K562 (cell line): ENCODE measurements around the gene UTS2R. TPM values are rescaled to one million over a fixed set of nuclear protein-coding genes. Genes with fewer than 3 reads are reported as not detected.
A peak's percentile ranks its signal among the peaks of the same experiment; 100 is the strongest.

Experiments
- ATAC-seq: fragments of 200-7000 bp; cut with Tn5 transposase; 3 replicates; pipeline ENCODE4 v1.9.1; 2020; ENCODE audit warnings: moderate library complexity
- BruUV-seq: library from RNA; stranded (reverse); fragments of 400-500 nt; replicated peaks from 2 replicates; lab custom pipeline; 2021; lab: Mats Ljungman, UMichigan
- CTCF ChIA-PET: fragments of 300-600 bp; formaldehyde crosslinking; extraction: SDS; loops from one replicate; lab custom pipeline; 2021; ENCODE audit warnings: low intra/inter-chr PET ratio; lab: Yijun Ruan, JAX
- POLR2A ChIA-PET: fragments of 300-600, 350-650 bp; sonication (Branson Sonifier 250); formaldehyde crosslinking; extraction: SDS; loops from one replicate; lab custom pipeline; 2021; ENCODE audit warnings: antibody characterized with exemption, inconsistent platforms; lab: Yijun Ruan, JAX
- DNase-seq, 4 experiments: peaks; one replicate each; pipeline versions ENCODE4 v3.0.0 to v3.0.0-alpha.2; 2011 to 2018; ENCODE audit warnings: low spot score in 3 of 4, mixed read lengths in 3 of 4; ENCODE audit errors: extremely low read depth in 1 of 4
- FAIRE-seq: peaks from 2 replicates; lab custom pipeline; 2011; peaks lifted over from hg19 to GRCh38; lab: Jason Lieb, UNC
- H2AFZ ChIP-seq: 2 replicates; pipeline ENCODE4 v1.6.0; 2011; ENCODE audit warnings: low read depth, low read length, control low read depth, inconsistent platforms
- H3K27ac ChIP-seq: fragments of 200-600 bp; 3 replicates; pipeline ENCODE4 v1.8.0; 2011; ENCODE audit warnings: low read depth, mild to moderate bottlenecking, control low read depth, inconsistent platforms, low read length, moderate library complexity, mixed read lengths; ENCODE audit errors: extremely low read depth
- H3K27me3 ChIP-seq, 2 experiments: fragments of 300-600 bp in 1 of 2; 2 replicates in 1 of 2; 3 replicates in 1 of 2; pipeline versions ENCODE4 v1.6.0 to v1.8.0; 2011; ENCODE audit warnings: inconsistent platforms in 2 of 2, low read length in 2 of 2, mild to moderate bottlenecking in 1 of 2, mixed read lengths in 1 of 2, moderate library complexity in 1 of 2; ENCODE audit not compliant: control insufficient read depth in 2 of 2, insufficient read depth in 2 of 2
- H3K36me3 ChIP-seq: fragments of 300-600 bp; 3 replicates; pipeline ENCODE4 v1.8.0; 2011; ENCODE audit warnings: mild to moderate bottlenecking, low read length, inconsistent platforms; ENCODE audit not compliant: control insufficient read depth, insufficient read depth
- H3K4me1 ChIP-seq, 2 experiments: fragments of 200-600 bp in 1 of 2; replicated peaks in 1 of 2; 2 replicates in 1 of 2; 3 replicates in 1 of 2; pipeline versions ENCODE4 v1.5.1 to v1.8.0; 2011; ENCODE audit warnings: inconsistent platforms in 2 of 2, low read length in 2 of 2, mild to moderate bottlenecking in 1 of 2, mixed read lengths in 1 of 2, moderate library complexity in 1 of 2; ENCODE audit not compliant: control insufficient read depth in 2 of 2, insufficient read depth in 2 of 2
- H3K4me2 ChIP-seq: 2 replicates; pipeline ENCODE4 v1.6.1; 2011; ENCODE audit warnings: low read length, control low read depth, inconsistent platforms, mixed read lengths; ENCODE audit not compliant: insufficient read depth
- H3K4me3 ChIP-seq: fragments of 200-600 bp; sonication (generic), shearing (Covaris generic); 2 replicates; pipeline ENCODE4 v1.5.1; 2016; ENCODE audit warnings: control low read depth, inconsistent platforms
- H3K79me2 ChIP-seq: fragments of 200-600 bp; 3 replicates; pipeline ENCODE4 v1.8.0; 2011; ENCODE audit warnings: low read length, inconsistent platforms; ENCODE audit not compliant: control insufficient read depth, insufficient read depth
- H3K9ac ChIP-seq, 2 experiments: 2 replicates each; pipeline versions ENCODE4 v1.6.0 to v1.6.1; 2011; ENCODE audit warnings: low read depth in 2 of 2, low read length in 2 of 2, control low read depth in 1 of 2, inconsistent platforms in 1 of 2, mild to moderate bottlenecking in 1 of 2, mixed read lengths in 1 of 2; ENCODE audit not compliant: insufficient read depth in 1 of 2
- H3K9me1 ChIP-seq: one replicate; pipeline ENCODE4 v1.6.0; 2011; ENCODE audit warnings: inconsistent platforms, mild to moderate bottlenecking, low read length, moderate library complexity; ENCODE audit not compliant: control insufficient read depth, insufficient read depth
- H3K9me3 ChIP-seq: replicated peaks from 2 replicates; pipeline ENCODE4 v1.5.1; 2011; ENCODE audit warnings: low read depth, low read length, inconsistent platforms; ENCODE audit not compliant: control insufficient read depth, insufficient read depth
- H4K20me1 ChIP-seq: replicated peaks from 2 replicates; pipeline ENCODE4 v1.6.1; 2011; ENCODE audit warnings: low read length, inconsistent platforms, mixed read lengths; ENCODE audit not compliant: control insufficient read depth, insufficient read depth
- ADNP ChIP-seq: fragments of 200-800 bp; sonication (Bioruptor generic); IDR thresholded peaks from 2 replicates; pipeline ENCODE4 v1.6.1; 2016; ENCODE audit warnings: missing genetic modification characterization, missing compliant biosample characterization
- BRCA1 ChIP-seq, 2 experiments: fragments of 450-650 bp in 1 of 2; sonication (generic) in 1 of 2; formaldehyde crosslinking in 1 of 2; IDR thresholded peaks; 2 replicates each; pipeline versions ENCODE4 v1.5.0 to v1.6.1; 2017 to 2020; ENCODE audit warnings: mild to moderate bottlenecking in 1 of 2, missing genetic modification reagents in 1 of 2
- CREBBP ChIP-seq: IDR thresholded peaks from one replicate; pipeline ENCODE4 v1.6.1; 2012; ENCODE audit warnings: low read depth, mild to moderate bottlenecking, control low read depth, inconsistent platforms, low read length
- EHMT2 ChIP-seq: fragments of 450-650 bp; IDR thresholded peaks from 2 replicates; pipeline ENCODE4 v1.6.1; 2018; ENCODE audit warnings: antibody characterized with exemption
- FOXK1 ChIP-seq: sonication (generic); formaldehyde crosslinking; IDR thresholded peaks from 2 replicates; pipeline ENCODE4 v1.8.0; 2022; ENCODE audit warnings: missing genetic modification reagents, mild to moderate bottlenecking, borderline replicate concordance
- KLF10 ChIP-seq: fragments of 250-450 bp; sonication (Bioruptor Pico); IDR thresholded peaks from 2 replicates; pipeline ENCODE4 v1.6.1; 2021; ENCODE audit warnings: matching md5 sums
- MCM3 ChIP-seq: fragments of 450-650 bp; IDR thresholded peaks from 2 replicates; pipeline ENCODE4 v1.6.1; 2016
- MIER1 ChIP-seq: fragments of 450-650 bp; IDR thresholded peaks from 2 replicates; pipeline ENCODE4 v1.6.1; 2016; ENCODE audit warnings: antibody characterized with exemption, mild to moderate bottlenecking, low read depth
- PHB2 ChIP-seq: fragments of 450-650 bp; IDR thresholded peaks from 2 replicates; pipeline ENCODE4 v1.6.1; 2017; ENCODE audit warnings: low read depth
- RBM15 ChIP-seq: fragments of 200-400 bp; formaldehyde crosslinking; IDR thresholded peaks from 2 replicates; pipeline ENCODE4 v1.6.1; 2018; ENCODE audit warnings: mild to moderate bottlenecking, low read length, moderate library complexity; ENCODE audit not compliant: insufficient read depth
- RBM22 ChIP-seq: fragments of 200-400 bp; formaldehyde crosslinking; IDR thresholded peaks from 2 replicates; pipeline ENCODE4 v1.6.1; 2018; ENCODE audit warnings: low read length, low read depth; ENCODE audit not compliant: poor library complexity, severe bottlenecking
- SRSF7 ChIP-seq: fragments of 200-400 bp; formaldehyde crosslinking; optimal IDR thresholded peaks from 2 replicates; pipeline ENCODE3; 2017; ENCODE audit warnings: mild to moderate bottlenecking, low read depth, low read length
- TCF7L2 ChIP-seq: fragments of 150-350 bp; IDR thresholded peaks from 2 replicates; pipeline ENCODE4 v1.6.1; 2016; ENCODE audit warnings: low read depth, mild to moderate bottlenecking, low read length, moderate library complexity
- THRAP3 ChIP-seq: fragments of 450-650 bp; IDR thresholded peaks from 2 replicates; pipeline ENCODE4 v1.6.1; 2016; ENCODE audit warnings: mild to moderate bottlenecking, inconsistent platforms, borderline replicate concordance
- WGBS: fragments of 100-300 bp; shearing (Covaris generic); methylation state at CpG from one replicate; pipeline ENCODE4 v1.1.6; 2016; ENCODE audit warnings: low coverage, mixed read lengths; ENCODE audit not compliant: insufficient coverage; ENCODE audit errors: missing lambda C conversion rate; 5-methylcytosine and 5-hydroxymethylcytosine counted together
- in situ Hi-C: fragments of 300-500 bp; cut with MboI; formaldehyde crosslinking; loops from 4 replicates; pipeline ENCODE4 v1.15.0; 2018; ENCODE audit warnings: inconsistent platforms, mixed read lengths
- intact Hi-C: fragments of 100-400 bp; cut with micrococcal nuclease; formaldehyde crosslinking; loops from 2 replicates; pipeline ENCODE4 v1.14.2; 2022
- polyA plus RNA-seq, 8 experiments: library from polyadenylated mRNA; depleted of rRNA in 4 of 8; stranded (reverse) in 5 of 8; unstranded in 3 of 8; fragments of >200 nt; fragmentation: Nextera tagmentation in 2 of 8; fragmentation: Illumina TruSeq in 1 of 8; extraction: Ambion mirVana in 2 of 8; extraction: Trizol in 1 of 8; gene quantifications; 2 replicates each; pipeline versions ENCODE4 v1.2.1 to v1.2.3, GENCODE V29; 2011 to 2014; ENCODE audit warnings: inconsistent platforms in 1 of 8, missing spikeins in 1 of 8
- total RNA-seq, 7 experiments: library from RNA; depleted of rRNA in 6 of 7; stranded (reverse); fragments of >200 nt in 6 of 7; fragmentation: Illumina TruSeq in 2 of 7; extraction: Trizol in 2 of 7; gene quantifications; 2 replicates each; pipeline versions ENCODE4 v1.2.1 to v1.2.3, GENCODE V29; 2011 to 2021; ENCODE audit warnings: low replicate concordance in 1 of 7
- TF ChIP-seq, protein P1 (sequence below): sonication (generic); formaldehyde crosslinking; IDR thresholded peaks from 2 replicates; pipeline ENCODE4 v1.8.1; 2023; ENCODE audit warnings: mild to moderate bottlenecking, missing genetic modification reagents
- TF ChIP-seq, protein P2 (sequence below): sonication (generic); formaldehyde crosslinking; IDR thresholded peaks from 2 replicates; pipeline ENCODE4 v1.8.0; 2023; ENCODE audit warnings: mild to moderate bottlenecking, missing genetic modification reagents
- TF ChIP-seq, protein P3 (sequence below): fragments of 450-650 bp; conservative IDR thresholded peaks from 2 replicates; pipeline ENCODE4 v1.6.1; 2016; ENCODE audit warnings: missing genetic modification characterization, low read depth, mild to moderate bottlenecking, missing compliant biosample characterization, moderate library complexity

The UTS2R gene
- total and polyA plus RNA-seq, 9 of the 15 experiments (the other 6 are each of a cell fraction or from before 2014, with no cell fraction given), result 0.22 TPM; not detected in 8

DNA sequence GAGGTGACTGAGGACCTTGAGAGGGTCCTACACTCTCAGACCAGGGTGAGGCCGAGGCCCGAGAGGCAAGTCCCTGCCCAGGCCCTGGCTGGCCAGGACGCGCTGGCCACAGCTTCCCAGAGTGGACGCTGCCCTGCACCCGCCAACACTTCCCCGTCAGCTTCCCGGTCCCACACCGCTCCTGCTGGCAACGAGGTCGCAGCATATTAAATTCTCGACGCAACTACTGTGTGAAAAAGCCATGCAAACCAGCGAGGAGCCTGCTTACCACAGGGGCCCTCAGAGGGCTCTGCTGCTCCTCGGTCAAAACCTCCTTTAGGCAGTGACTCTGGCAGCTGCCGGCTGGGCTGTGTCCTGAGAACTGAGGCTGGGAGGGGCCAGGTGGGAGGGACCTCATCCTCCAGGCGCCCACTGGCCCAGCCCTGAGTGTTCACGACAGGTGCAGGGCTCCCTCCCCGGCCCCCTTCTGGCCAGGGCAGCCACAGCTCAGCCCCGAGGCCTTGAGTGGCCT is 14.7 kb upstream of the UTS2R start (continued):
- TF ChIP-seq, protein P1, sequence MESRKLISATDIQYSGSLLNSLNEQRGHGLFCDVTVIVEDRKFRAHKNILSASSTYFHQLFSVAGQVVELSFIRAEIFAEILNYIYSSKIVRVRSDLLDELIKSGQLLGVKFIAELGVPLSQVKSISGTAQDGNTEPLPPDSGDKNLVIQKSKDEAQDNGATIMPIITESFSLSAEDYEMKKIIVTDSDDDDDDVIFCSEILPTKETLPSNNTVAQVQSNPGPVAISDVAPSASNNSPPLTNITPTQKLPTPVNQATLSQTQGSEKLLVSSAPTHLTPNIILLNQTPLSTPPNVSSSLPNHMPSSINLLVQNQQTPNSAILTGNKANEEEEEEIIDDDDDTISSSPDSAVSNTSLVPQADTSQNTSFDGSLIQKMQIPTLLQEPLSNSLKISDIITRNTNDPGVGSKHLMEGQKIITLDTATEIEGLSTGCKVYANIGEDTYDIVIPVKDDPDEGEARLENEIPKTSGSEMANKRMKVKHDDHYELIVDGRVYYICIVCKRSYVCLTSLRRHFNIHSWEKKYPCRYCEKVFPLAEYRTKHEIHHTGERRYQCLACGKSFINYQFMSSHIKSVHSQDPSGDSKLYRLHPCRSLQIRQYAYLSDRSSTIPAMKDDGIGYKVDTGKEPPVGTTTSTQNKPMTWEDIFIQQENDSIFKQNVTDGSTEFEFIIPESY (CRISPR knock-in tag), result no peak
- TF ChIP-seq EHMT2, result no peak
- no peak for TF ChIP-seq CREBBP
- no peak for TF ChIP-seq KLF10 (CRISPR knock-in tag)
- no peak for TF ChIP-seq ADNP (tag)

DNA sequence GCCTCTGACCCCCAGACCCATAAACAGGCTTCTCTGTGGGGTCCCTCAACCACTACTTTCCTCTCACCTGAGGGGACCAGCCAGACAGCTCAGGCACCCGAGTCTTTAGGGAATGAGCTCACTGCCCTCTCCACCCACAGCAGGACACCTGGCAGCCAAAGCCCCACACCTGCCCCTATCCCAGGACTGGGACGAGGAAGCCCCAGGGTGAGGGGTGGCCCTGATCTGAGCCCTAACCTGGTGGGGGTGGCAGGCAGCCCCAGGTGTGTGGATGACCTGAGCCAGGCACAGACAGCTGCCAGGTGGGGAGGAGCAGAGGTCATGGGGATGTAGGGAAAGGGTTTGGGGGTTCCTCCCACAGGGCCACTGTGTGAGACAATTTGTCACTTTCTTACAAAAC is 14.2 kb upstream of the UTS2R start:
- WGBS, result 41% methylated on average over 2 of the region's 2 CpGs
- no peaks in the 10 kb centered on the region for H3K36me3 ChIP-seq
- no peaks in the 10 kb centered on the region for H4K20me1 ChIP-seq
- H3K27ac ChIP-seq, result no peak overlapping the region
- no peak overlapping the region for H2AFZ ChIP-seq
- peak overlapping the region in 1 of 2 experiments; percentile 79; a peak in 1 of 4 replicates for H3K9ac ChIP-seq
- FAIRE-seq (no peak), DNase-seq (no peak), ATAC-seq (no peak)
- CTCF ChIA-PET, result no interaction called here
- intact Hi-C loops (loop anchor here (10.0 kb wide), 1 partner anchor 137 kb away; no protein-coding TSS in a partner anchor), in situ Hi-C loops (no loop called here)
- no peaks in the 10 kb centered on the region for H3K27me3 ChIP-seq
- POLR2A ChIA-PET, result interaction anchor here (0.5 to 3.9 kb wide), 7 partner anchors 9 to 748 kb away, joined by 3 to 27 read pairs (median 3); no protein-coding TSS in a partner anchor
- no peaks in the 10 kb centered on the region for H3K9me1 ChIP-seq
- peaks cover 7 to 29% of the 10 kb centered on the region in 2 experiments; a peak in 4 of 5 replicates for H3K4me1 ChIP-seq
- H3K9me3 ChIP-seq, result no peaks in the 10 kb centered on the region
- BruUV-seq, result no TSS peak
- no peak overlapping the region for H3K4me3 ChIP-seq
- H3K4me2 ChIP-seq, result no peak overlapping the region
- no peaks in the 10 kb centered on the region for H3K79me2 ChIP-seq
- TF ChIP-seq FOXK1 (CRISPR knock-in tag), result no peak
- no peak for TF ChIP-seq PHB2
- TF ChIP-seq RBM22, result no peak
- TF ChIP-seq MCM3, result no peak
- no peak for TF ChIP-seq THRAP3
- TF ChIP-seq, protein P2, sequence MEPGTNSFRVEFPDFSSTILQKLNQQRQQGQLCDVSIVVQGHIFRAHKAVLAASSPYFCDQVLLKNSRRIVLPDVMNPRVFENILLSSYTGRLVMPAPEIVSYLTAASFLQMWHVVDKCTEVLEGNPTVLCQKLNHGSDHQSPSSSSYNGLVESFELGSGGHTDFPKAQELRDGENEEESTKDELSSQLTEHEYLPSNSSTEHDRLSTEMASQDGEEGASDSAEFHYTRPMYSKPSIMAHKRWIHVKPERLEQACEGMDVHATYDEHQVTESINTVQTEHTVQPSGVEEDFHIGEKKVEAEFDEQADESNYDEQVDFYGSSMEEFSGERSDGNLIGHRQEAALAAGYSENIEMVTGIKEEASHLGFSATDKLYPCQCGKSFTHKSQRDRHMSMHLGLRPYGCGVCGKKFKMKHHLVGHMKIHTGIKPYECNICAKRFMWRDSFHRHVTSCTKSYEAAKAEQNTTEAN (CRISPR knock-in tag), result no peak
- no peak for TF ChIP-seq MIER1
- no peak for TF ChIP-seq BRCA1 (IDR thresholded peaks at IDR 0.05)
- TF ChIP-seq BRCA1 (CRISPR knock-in tag; IDR thresholded peaks at IDR 0.05), result no peak
- TF ChIP-seq, protein P3, sequence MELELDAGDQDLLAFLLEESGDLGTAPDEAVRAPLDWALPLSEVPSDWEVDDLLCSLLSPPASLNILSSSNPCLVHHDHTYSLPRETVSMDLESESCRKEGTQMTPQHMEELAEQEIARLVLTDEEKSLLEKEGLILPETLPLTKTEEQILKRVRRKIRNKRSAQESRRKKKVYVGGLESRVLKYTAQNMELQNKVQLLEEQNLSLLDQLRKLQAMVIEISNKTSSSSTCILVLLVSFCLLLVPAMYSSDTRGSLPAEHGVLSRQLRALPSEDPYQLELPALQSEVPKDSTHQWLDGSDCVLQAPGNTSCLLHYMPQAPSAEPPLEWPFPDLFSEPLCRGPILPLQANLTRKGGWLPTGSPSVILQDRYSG (tag), result no peak
- TF ChIP-seq RBM15, result no peak
- TF ChIP-seq TCF7L2, result no peak
- TF ChIP-seq SRSF7, result no peak
